ENCODE measurements around the gene TUSC1.
A peak's percentile ranks its signal among the peaks of the same experiment; 100 is the strongest.
"Not testable (repeated sequence)": the region's sequence is repeated elsewhere in the genome, so short reads cannot be mapped to it uniquely, and the experiment has no call there.

The TUSC1 gene

DNA sequence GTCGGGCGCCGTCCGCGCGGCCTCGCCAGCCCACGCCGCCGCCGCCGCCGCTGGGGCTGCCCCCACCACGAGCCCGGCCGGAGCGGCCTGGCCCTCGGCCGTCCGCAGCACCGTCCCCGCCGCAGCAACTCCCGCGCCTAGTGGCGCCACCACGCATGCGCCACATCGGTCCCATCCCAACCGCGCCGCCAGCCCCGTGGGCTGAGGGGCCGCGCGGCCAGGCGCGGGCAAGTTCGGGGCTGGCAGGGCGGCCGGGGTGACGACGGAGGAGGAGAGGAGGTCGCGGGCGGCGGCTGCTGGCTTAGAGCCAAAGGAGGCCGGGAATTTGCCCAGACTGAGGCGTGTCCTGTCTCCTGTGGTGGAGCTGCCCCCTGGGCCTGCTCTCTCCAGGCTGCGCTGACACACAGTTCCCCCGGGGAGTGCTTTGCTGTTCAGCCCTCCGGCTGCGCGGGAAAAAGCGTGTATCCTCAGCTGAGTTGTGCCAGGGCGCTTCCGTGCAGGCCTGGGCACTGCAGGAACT is at the start of gene TUSC1:
Gene TUSC1 (minus strand): TSS at position 298 of the 520 bp plus-strand sequence. CDS start 132 bp downstream, at position 166.
- DNase-seq: peak; percentile 10

DNA sequence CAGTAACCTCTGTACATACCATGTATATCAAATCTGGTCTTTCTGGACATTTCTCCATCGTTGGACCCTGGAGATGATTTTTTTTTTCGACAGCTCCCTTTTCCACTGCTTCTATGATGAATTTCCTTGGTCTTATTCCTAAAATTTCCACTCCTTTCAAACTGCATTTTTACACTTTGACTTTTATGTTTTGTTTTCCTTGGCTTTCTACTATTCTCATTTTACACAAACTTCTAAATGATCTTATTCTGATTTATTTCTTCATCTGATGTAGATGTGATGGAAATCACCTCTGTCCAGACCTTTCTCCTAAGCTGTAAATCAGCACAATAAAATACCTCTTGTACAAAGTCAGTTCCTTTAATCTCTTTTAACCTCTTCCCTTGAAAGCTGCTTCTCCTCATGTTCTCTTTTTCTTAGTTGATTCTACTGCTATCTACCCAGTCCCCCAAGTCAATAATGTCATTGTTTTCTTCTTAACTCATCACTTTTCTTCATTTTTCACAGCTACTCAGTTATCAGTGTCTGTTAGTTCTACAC is 48.7 kb upstream of the TUSC1 start:
- no peak for DNase-seq

GRCh38 chr9:25724424-25724823 is 46.2 kb upstream of the TUSC1 start:
- no peak for DNase-seq

GRCh38 chr9:25716220-25716872 is 38.1 kb upstream of the TUSC1 start:
- no peak for DNase-seq

GRCh38 chr9:25709941-25710340 is 31.7 kb upstream of the TUSC1 start:
- no peak for DNase-seq

GRCh38 chr9:25704800-25705199 is 26.6 kb upstream of the TUSC1 start:
- DNase-seq: no peak

DNA sequence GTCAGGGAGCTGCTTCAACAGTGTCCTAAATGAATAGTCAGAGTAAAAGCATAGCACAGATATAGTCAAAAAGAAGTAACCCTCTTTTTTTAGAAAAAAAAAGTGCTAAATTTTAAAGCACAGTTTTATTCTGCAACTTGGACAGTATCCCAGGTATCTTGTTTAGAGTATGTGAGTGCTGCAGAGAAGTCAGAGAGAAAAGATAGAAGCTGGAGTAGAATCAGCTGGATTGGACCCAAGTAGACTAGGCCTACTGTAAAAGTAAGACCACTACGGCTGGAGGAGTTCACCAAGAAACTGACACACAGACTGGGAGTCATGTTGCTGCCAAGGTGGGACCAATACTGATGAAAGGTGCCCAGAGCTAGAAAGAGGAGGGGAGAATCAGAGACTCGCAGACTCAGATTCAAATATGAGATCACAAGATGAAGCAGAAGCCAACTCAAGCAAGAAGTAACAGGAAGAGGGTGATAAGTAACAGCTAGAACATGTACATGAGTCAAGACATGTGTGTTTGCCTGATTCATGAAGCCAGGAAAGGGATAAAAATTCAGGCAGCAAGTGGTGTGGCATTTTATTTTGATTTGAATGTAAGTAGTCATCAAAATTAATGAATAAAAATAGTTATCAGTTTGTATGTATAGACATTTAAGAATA is 25.6 kb upstream of the TUSC1 start:
- DNase-seq: no peak

DNA sequence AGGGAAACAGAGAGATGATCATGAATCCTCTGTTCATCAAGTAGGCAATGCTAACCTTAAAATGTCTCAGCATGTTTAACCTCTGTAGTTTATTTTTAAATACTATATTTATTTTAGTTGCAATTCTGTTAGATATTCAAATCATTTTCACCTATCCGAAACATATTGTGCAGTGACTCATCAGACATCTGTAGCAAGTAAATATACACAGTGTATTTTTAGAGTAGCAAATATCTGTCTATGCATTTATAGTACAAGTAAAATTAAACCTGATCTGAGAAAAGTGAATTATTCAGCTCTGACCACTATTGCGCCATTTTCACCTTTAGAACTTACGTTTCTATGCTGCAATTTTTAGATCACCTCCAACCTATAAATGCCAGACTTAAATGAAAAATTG is 24.3 kb upstream of the TUSC1 start:
- DNase-seq: no peak

GRCh38 chr9:25700899-25701298 is 22.7 kb upstream of the TUSC1 start:
- not testable (repeated sequence) for DNase-seq

- no peak for DNase-seq
These were observed 22.2 kb upstream of the TUSC1 start for GRCh38 chr9:25700430-25700829.

GRCh38 chr9:25691786-25692185 is 13.5 kb upstream of the TUSC1 start:
- no peak for DNase-seq

- DNase-seq: no peak
These were observed 6.1 kb upstream of the TUSC1 start for GRCh38 chr9:25684321-25684720.

GRCh38 chr9:25681266-25681665 is 3.0 kb upstream of the TUSC1 start:
- no peak for DNase-seq

DNA sequence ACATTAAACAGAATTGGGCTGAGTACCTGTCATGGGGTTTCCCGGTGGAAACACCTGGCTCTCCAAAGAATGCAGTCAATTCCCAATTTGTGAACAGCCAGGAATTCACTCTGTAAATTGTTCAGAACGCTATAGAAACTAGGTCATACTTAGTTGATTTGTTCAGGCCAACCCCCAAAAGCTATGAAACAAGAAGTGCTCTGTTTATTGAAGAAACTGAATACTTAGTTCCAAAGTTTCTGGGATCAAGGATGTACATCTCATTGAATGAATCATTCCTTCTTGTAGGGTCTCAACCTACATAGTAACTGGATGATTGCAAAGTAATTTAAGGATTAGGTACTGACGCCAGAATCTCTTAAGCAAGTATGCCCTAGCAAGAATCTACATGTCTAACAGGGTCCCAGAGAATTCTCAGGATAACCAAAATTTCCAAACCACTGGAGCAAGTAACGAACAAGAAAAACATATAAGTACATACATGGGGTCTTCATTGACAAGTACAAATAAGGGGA is 659 bp upstream of the TUSC1 start:
- DNase-seq: no peak

DNA sequence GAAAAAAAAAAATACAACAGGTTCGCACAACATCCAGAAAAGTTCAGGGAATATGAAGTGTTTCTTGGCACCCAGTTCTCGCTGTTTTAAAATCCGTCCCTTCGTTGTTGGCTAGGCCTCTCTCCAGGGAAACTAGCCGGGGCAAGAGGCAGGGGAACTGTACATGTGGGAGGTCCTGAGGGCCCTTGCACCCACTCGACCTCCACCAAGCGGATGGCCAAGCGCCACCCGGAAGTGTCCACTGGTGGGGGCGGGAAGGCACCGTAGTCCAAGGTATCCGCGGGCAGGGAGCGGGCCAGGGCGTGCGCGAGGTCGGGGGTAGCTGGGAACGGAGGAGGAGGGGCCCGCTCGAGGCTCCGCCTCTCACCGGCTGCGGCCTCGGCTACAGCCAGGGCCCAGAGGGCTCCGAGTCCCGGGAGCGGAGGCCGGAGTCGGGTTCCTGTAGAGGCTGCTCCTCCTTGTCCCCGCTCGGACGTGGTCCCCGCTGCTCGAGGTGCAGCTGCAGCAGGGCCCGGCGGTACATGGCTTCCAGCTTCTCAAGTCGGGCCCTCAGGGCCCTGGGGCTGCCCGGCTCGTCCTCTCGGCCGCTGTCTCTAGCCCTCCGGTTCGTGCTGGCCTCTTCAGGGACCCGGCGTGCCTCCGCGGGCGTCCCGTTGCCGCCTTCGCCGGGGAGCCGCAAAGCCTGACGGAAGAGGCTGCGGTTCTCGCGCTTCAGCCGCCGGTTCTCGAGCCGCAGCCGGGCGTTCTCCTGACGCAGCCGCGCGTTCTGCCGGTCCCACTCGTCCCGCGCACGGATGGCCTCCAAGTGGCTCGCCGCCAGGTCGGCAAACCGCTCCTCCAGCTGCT is 720 bp downstream of the TUSC1 start:
- peak; percentile 11 for DNase-seq

GRCh38 chr9:25675858-25676257 is 2.4 kb downstream of the TUSC1 start:
- DNase-seq: not testable (repeated sequence)

GRCh38 chr9:25658571-25658970 is 19.7 kb downstream of the TUSC1 start:
- no peak for DNase-seq

- DNase-seq: no peak
These were observed 23.8 kb downstream of the TUSC1 start for GRCh38 chr9:25654417-25654816.

DNA sequence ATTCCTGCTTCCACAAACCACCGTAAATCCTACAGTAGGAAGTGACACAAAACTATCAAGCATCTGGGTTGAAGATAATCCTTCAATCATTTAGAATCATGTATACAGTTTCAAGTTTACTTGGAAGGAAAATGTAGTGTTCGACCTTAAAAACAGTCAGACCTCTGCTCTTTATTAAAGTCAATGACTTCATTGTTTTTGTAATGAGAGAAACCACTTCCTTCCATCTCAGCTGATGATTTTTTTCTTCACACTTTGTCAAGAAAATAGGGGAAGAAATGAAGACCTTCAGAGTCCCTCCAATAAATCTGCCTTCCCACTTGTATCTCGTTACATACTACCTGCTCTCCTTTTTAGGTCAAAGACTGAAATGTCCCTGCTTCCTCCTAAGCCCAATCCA is 30.1 kb downstream of the TUSC1 start:
- no peak for DNase-seq

DNA sequence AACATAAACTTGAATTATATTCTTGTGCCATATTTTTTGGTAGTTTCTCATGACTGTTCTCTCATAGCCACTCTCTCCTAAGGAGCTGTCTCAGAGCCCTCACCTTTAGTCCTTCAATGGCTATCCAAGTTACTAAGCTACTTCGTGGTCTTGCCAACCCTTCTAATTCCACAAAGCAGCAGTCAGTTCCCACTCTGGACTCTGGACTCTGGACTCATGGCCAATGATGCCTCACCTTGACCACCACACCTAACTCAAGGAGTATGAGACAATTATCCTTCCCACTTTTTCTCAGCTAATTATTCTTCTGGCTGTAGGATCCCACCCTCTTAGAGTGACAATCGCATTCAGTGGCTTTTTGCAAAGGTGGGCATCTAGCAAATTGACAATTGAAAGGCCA is 42.2 kb downstream of the TUSC1 start:
- no peak for DNase-seq

- DNase-seq: no peak
These were observed 49.0 kb downstream of the TUSC1 start for GRCh38 chr9:25629231-25629630.
